HFF-Myc (cell line): ENCODE results near the gene TMEM178A.

Experiments
- DNase-seq: peaks from one replicate; pipeline ENCODE4 v3.0.0-alpha.2; 2011; ENCODE audit warnings: low read depth; ENCODE audit errors: extremely low read depth
- H3K4me3 ChIP-seq: replicated peaks from 2 replicates; pipeline ENCODE4 v1.5.1; 2011; ENCODE audit warnings: low read depth, mild to moderate bottlenecking, control low read depth, low read length
- TF ChIP-seq, protein P1 (sequence below): IDR thresholded peaks from 2 replicates; pipeline ENCODE4 v1.5.1; 2012; ENCODE audit warnings: mild to moderate bottlenecking, low read depth, low read length, control low read depth; ENCODE audit errors: missing control alignments

Gene TMEM178A

DNA sequence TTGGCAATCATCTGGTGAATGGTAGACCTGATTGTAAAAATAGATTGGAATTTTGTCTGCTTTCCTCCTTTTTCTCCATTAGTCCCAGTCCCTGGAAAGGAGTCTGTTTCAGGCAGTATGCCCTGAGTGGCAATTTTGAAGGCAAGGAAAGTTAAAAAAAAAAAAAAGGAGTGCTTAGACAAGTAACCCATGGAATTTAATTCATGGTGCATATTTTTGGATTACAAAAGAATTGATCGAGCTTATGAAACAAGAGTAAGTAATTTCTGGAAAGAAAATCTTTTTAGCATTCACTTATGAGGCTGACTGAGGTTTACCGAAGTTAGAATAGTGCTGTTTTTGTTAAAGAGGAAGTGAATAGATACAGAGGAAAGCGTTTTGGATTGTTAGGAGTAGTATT, 29.4 kb upstream of the TMEM178A start:
- DNase-seq = no peak
- TF ChIP-seq, protein P1, sequence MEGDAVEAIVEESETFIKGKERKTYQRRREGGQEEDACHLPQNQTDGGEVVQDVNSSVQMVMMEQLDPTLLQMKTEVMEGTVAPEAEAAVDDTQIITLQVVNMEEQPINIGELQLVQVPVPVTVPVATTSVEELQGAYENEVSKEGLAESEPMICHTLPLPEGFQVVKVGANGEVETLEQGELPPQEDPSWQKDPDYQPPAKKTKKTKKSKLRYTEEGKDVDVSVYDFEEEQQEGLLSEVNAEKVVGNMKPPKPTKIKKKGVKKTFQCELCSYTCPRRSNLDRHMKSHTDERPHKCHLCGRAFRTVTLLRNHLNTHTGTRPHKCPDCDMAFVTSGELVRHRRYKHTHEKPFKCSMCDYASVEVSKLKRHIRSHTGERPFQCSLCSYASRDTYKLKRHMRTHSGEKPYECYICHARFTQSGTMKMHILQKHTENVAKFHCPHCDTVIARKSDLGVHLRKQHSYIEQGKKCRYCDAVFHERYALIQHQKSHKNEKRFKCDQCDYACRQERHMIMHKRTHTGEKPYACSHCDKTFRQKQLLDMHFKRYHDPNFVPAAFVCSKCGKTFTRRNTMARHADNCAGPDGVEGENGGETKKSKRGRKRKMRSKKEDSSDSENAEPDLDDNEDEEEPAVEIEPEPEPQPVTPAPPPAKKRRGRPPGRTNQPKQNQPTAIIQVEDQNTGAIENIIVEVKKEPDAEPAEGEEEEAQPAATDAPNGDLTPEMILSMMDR = no peak
- H3K4me3 ChIP-seq = no peak overlapping the region

DNA sequence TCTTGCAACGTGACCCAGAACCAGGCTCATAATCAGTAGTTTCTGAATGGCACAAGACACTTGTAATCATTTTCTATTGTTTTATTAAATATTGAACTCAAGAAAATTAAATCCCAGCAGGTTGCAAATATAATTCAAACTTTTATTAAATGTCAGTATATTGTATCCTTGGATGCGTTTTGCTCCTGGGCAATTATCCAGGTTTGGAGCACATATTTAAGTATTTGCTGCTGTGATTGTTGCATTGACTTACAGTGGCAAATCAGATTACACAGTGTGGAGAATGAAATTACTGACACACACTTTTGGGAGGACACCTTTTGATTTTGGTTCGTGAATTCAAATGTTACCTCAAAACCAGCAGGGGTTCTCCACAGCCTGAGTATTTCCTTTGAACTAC, 27.1 kb upstream of the TMEM178A start:
- TF ChIP-seq, protein P1 = no peak
- no peak for DNase-seq

GRCh38 chr2:39640107-39640506, 25.6 kb upstream of the TMEM178A start:
- TF ChIP-seq, protein P1 = no peak
- no peak for DNase-seq
- no peak overlapping the region for H3K4me3 ChIP-seq

More for the DNA sequence above, 27.1 kb upstream of the TMEM178A start:
- no peak overlapping the region for H3K4me3 ChIP-seq

- TF ChIP-seq, protein P1 = no peak
- no peak overlapping the region for H3K4me3 ChIP-seq
- no peak for DNase-seq
Measured at GRCh38 chr2:39640681-39641080, 25.0 kb upstream of the TMEM178A start.

DNA sequence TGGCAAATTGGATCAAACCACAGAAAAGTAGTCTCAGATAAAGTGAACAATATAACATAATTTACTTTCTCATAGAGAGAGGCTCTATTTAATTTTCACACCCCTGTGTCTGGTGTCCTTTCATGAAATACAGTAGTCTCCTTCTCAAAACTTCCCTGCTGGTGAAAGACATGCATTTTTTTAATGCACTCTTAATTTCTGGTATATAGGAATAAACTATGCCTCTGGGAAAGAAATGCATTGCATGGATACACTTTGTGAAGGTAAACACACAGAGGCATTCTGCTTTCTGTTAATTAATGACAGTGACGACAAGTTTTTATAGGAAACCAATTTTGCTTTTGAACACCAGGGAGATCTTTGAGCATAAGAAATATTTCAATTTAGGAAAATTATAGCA, 24.1 kb upstream of the TMEM178A start:
- no peak overlapping the region for H3K4me3 ChIP-seq
- TF ChIP-seq, protein P1 = no peak
- DNase-seq = no peak

DNA sequence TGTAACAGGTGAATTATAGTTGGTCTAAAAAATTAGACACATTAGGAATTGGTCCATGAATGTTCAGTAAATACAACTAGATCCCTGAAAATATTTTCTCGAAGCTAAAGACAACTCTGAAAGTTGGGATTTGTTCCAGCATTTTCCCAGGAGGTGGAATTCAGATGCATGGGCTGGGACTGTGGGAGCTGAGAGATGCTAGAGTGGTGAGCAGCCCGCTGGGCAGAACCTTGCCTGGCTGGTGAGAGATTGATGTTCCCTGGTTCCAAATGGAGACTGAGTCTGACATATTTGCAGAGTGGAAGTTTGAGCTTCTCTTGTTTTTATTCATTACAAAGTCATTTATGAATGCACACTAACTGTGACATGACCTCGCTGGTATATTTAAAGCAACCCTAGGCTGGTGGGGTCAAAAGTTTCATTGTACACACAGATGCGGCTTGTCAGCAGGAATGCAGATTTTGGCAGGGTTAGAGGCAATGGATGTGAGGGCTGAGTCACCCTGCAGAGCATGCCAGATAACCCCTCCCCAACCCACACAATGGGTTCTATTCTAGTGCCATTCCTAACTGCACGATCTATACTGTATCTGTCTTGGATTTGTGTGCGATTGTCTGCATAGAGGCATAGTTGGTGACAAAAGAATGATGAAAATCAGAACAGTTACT, 23.5 kb upstream of the TMEM178A start:
- peak; percentile 46 for DNase-seq
- H3K4me3 ChIP-seq = no peak overlapping the region
- TF ChIP-seq, protein P1 = no peak

GRCh38 chr2:39645826-39646225, 19.9 kb upstream of the TMEM178A start:
- DNase-seq = no peak
- H3K4me3 ChIP-seq = no peak overlapping the region
- TF ChIP-seq, protein P1 = no peak
